Upper lobe of right lung (tissue), 1 donor: ENCODE measurements around the gene RBM5. TPM values are rescaled to one million over a fixed set of nuclear protein-coding genes. Genes with fewer than 3 reads are reported as not detected.

Experiments used
- ATAC-seq: fragments of 200-7000 bp; cut with Tn5 transposase; one replicate; pipeline ENCODE4 v1.9.1; 2020; ENCODE audit warnings: mild to moderate bottlenecking, moderate library complexity
- DNase-seq: peaks from one replicate; pipeline ENCODE4 v3.0.0-alpha.2; 2020
- H3K27ac ChIP-seq: fragments of 200-600 bp; one replicate; pipeline ENCODE4 v1.8.0; 2022
- H3K27me3 ChIP-seq: fragments of 200-600 bp; one replicate; pipeline ENCODE4 v1.8.0; 2022; ENCODE audit warnings: mild to moderate bottlenecking
- H3K36me3 ChIP-seq: fragments of 200-600 bp; one replicate; pipeline ENCODE4 v1.8.0; 2022
- H3K4me1 ChIP-seq: fragments of 200-600 bp; one replicate; pipeline ENCODE4 v1.8.0; 2022
- H3K4me3 ChIP-seq: fragments of 200-600 bp; one replicate; pipeline ENCODE4 v1.8.0; 2022; ENCODE audit warnings: mild to moderate bottlenecking
- H3K9me3 ChIP-seq: fragments of 200-600 bp; one replicate; pipeline ENCODE4 v1.8.0; 2022
- CTCF ChIP-seq: fragments of 200-600 bp; IDR thresholded peaks from one replicate; pipeline ENCODE4 v1.8.0; 2022; ENCODE audit warnings: antibody characterized with exemption
- intact Hi-C: fragments of 100-400 bp; cut with DNase I; formaldehyde crosslinking; loops from one replicate; pipeline ENCODE4 v1.11.0; 2022
- total RNA-seq: library from RNA; stranded (reverse); fragmentation: NEBNext Ultra II Directional; extraction: Animal tissue kit (Norgen Biotek cat#: 25700); gene quantifications from one replicate; pipeline ENCODE4 v1.2.1, GENCODE V29; 2021
- donor health status: DM: no; HTN: yes; CAD: no; lungs with severe emphysema.

The RBM5 gene
- total RNA-seq, 1 donor from 2014 or later: 161 TPM

GRCh38 chr3:50112462-50112861, 23.7 kb downstream of the RBM5 start:
- DNase-seq: no peak
- no peak for ATAC-seq
- intact Hi-C loops: no loop called here
- no peaks in the 10 kb centered on the region for H3K9me3 ChIP-seq
- no peak overlapping the region for H3K4me3 ChIP-seq
- H3K27ac ChIP-seq: no peak overlapping the region
- peaks cover 100% of the 10 kb centered on the region for H3K36me3 ChIP-seq
- no peaks in the 10 kb centered on the region for H3K27me3 ChIP-seq
- TF ChIP-seq CTCF: no peak
- no peaks in the 10 kb centered on the region for H3K4me1 ChIP-seq

- H3K27me3 ChIP-seq: no peaks in the 10 kb centered on the region
- no peaks in the 10 kb centered on the region for H3K4me1 ChIP-seq
- no peak for ATAC-seq
- H3K9me3 ChIP-seq: no peaks in the 10 kb centered on the region
- TF ChIP-seq CTCF: no peak
- intact Hi-C loops: no loop called here
- H3K4me3 ChIP-seq: no peak overlapping the region
- H3K36me3 ChIP-seq: peaks cover 91% of the 10 kb centered on the region
- no peak overlapping the region for H3K27ac ChIP-seq
- no peak for DNase-seq
These were observed 28.4 kb downstream of the RBM5 start for GRCh38 chr3:50117120-50117519.

GRCh38 chr3:50118237-50118636, 29.5 kb downstream of the RBM5 start:
- intact Hi-C loops: no loop called here
- Histone ChIP-seq H3K36me3 (peaks cover 79% of the 10 kb centered on the region), H3K27me3 (no peaks in the 10 kb centered on the region), H3K27ac (no peak overlapping the region), H3K9me3 (no peaks in the 10 kb centered on the region), H3K4me3 (no peak overlapping the region), H3K4me1 (no peaks in the 10 kb centered on the region)
- ATAC-seq (no peak), DNase-seq (no peak)
- no peak for TF ChIP-seq CTCF

GRCh38 chr3:50119786-50120185, 31.1 kb downstream of the RBM5 start:
- no peak for TF ChIP-seq CTCF
- Histone ChIP-seq H3K9me3 (no peaks in the 10 kb centered on the region), H3K4me3 (no peak overlapping the region), H3K27ac (no peak overlapping the region), H3K27me3 (no peaks in the 10 kb centered on the region), H3K36me3 (peaks cover 64% of the 10 kb centered on the region), H3K4me1 (peaks cover 5% of the 10 kb centered on the region)
- intact Hi-C loops: loop anchor here (5.0 kb wide), 1 partner anchor 68 kb away; no protein-coding TSS in a partner anchor
- ATAC-seq (no peak), DNase-seq (no peak)

GRCh38 chr3:50120364-50121071, 31.8 kb downstream of the RBM5 start:
- no peak overlapping the region for H3K4me3 ChIP-seq
- no peak overlapping the region for H3K27ac ChIP-seq
- ATAC-seq (no peak), DNase-seq (no peak)
- no peaks in the 10 kb centered on the region for H3K9me3 ChIP-seq
- H3K36me3 ChIP-seq: peaks cover 57% of the 10 kb centered on the region
- no peak for TF ChIP-seq CTCF
- H3K27me3 ChIP-seq: no peaks in the 10 kb centered on the region
- peaks cover 5% of the 10 kb centered on the region for H3K4me1 ChIP-seq
- intact Hi-C loops: loop anchor here (5.0 kb wide), 1 partner anchor 67 kb away; no protein-coding TSS in a partner anchor
